Spleen (tissue), 11 donors: ENCODE results near the gene SOX21. TPM values are rescaled to one million over a fixed set of nuclear protein-coding genes. Genes with fewer than 3 reads are reported as not detected.

Experiments
- DNase-seq: peaks from one replicate; pipeline ENCODE4 v3.0.0-alpha.2; 2020
- H3K27ac ChIP-seq, 8 donors: fragments of 200-600 bp; sonication (generic) in 7 of 8; 1 replicate in 4 of 8; 2 replicates in 4 of 8; pipeline versions ENCODE4 v1.5.0 to v1.8.0; 2016 to 2021; ENCODE audit warnings: inconsistent platforms in 4 of 8, mild to moderate bottlenecking in 4 of 8, moderate library complexity in 1 of 8
- H3K27me3 ChIP-seq, 7 donors: fragments of 200-600 bp; sonication (generic) in 6 of 7; replicated peaks in 1 of 7; 1 replicate in 4 of 7; 2 replicates in 3 of 7; pipeline versions ENCODE4 v1.5.0 to v1.8.0; 2016 to 2021; ENCODE audit warnings: inconsistent platforms in 3 of 7, mild to moderate bottlenecking in 1 of 7
- H3K36me3 ChIP-seq, 6 donors: fragments of 200-600 bp; sonication (generic) in 5 of 6; 1 replicate in 4 of 6; 2 replicates in 2 of 6; pipeline versions ENCODE4 v1.5.0 to v1.8.0; 2016 to 2021; ENCODE audit warnings: inconsistent platforms in 2 of 6
- H3K4me1 ChIP-seq, 6 donors: fragments of 200-600 bp; sonication (generic) in 5 of 6; 1 replicate in 3 of 6; 2 replicates in 3 of 6; pipeline versions ENCODE4 v1.5.0 to v1.8.0; 2016 to 2021; ENCODE audit warnings: inconsistent platforms in 3 of 6
- H3K4me3 ChIP-seq, 8 donors: fragments of 200-600 bp; sonication (generic) in 7 of 8; 1 replicate in 4 of 8; 2 replicates in 4 of 8; pipeline versions ENCODE4 v1.5.0 to v1.8.0; 2016 to 2021; ENCODE audit warnings: inconsistent platforms in 4 of 8, mild to moderate bottlenecking in 4 of 8, moderate library complexity in 2 of 8
- H3K9me3 ChIP-seq, 8 donors: fragments of 200-600 bp; sonication (generic) in 7 of 8; 1 replicate in 4 of 8; 2 replicates in 4 of 8; pipeline versions ENCODE4 v1.5.0 to v1.8.0; 2016 to 2021; ENCODE audit warnings: inconsistent platforms in 4 of 8
- CTCF ChIP-seq, 11 experiments: fragments of 200-600 bp in 7 of 11; fragments of 450-650 bp in 4 of 11; sonication (generic) in 4 of 11; IDR thresholded peaks in 8 of 11; conservative IDR thresholded peaks in 3 of 11; 1 replicate in 7 of 11; 2 replicates in 4 of 11; pipeline versions ENCODE4 v1.4.0 to v1.8.0; 2016 to 2021; ENCODE audit warnings: antibody characterized with exemption in 11 of 11, inconsistent platforms in 4 of 11, mild to moderate bottlenecking in 1 of 11
- POLR2A ChIP-seq, 3 donors: fragments of 450-650 bp; IDR thresholded peaks; one replicate each; pipeline ENCODE4 v1.5.1; 2017; ENCODE audit warnings: antibody characterized with exemption in 3 of 3, mild to moderate bottlenecking in 1 of 3
- POLR2AphosphoS5 ChIP-seq, 3 donors: sonication (generic); formaldehyde crosslinking; IDR thresholded peaks; one replicate each; pipeline ENCODE4 v1.5.1; 2017; ENCODE audit warnings: antibody characterized with exemption in 3 of 3
- WGBS, 5 donors: extraction: QIAGEN DNeasy Blood & Tissue Kit in 3 of 5; methylation state at CpG; one replicate each; pipeline versions ENCODE4 v1.1.5 to v1.1.7; 2013 to 2018; 5-methylcytosine and 5-hydroxymethylcytosine counted together
- intact Hi-C: fragments of 100-400 bp; cut with DNase I; formaldehyde crosslinking; loops from one replicate; pipeline ENCODE4 v1.15.0; 2023; ENCODE audit warnings: low total_unique reads
- polyA plus RNA-seq, 3 donors: library from polyadenylated mRNA; stranded (reverse); fragments of 200-250 nt; gene quantifications; one replicate each; pipeline ENCODE4 v1.2.1, GENCODE V29; 2013
- total RNA-seq, 7 donors: library from RNA; depleted of rRNA in 3 of 7; stranded (reverse); fragments of >200 nt in 3 of 7; fragmentation: NEBNext Ultra II Directional in 4 of 7; extraction: Animal tissue kit (Norgen Biotek cat#: 25700) in 4 of 7; gene quantifications; one replicate each; pipeline versions ENCODE4 v1.1.0 to v1.2.1, GENCODE V29; 2016 to 2021
- donor health status: healthy with polysubstance abuse.
- donor health status: DM: no; HTN: no; CAD: no; lungs with moderate emphysema.
- donor health status: DM: no; HTN: no; CAD: no.
- donor health status: Bipolar disorder and iron deficiency.
- donor health status: healthy.
- donor health status: DM: no; HTN: no; CAD: no.
- donor health status: DM: yes; HTN: yes; CAD: no.

The SOX21 gene
- total and polyA plus RNA-seq, 10 donors, result not detected

DNA sequence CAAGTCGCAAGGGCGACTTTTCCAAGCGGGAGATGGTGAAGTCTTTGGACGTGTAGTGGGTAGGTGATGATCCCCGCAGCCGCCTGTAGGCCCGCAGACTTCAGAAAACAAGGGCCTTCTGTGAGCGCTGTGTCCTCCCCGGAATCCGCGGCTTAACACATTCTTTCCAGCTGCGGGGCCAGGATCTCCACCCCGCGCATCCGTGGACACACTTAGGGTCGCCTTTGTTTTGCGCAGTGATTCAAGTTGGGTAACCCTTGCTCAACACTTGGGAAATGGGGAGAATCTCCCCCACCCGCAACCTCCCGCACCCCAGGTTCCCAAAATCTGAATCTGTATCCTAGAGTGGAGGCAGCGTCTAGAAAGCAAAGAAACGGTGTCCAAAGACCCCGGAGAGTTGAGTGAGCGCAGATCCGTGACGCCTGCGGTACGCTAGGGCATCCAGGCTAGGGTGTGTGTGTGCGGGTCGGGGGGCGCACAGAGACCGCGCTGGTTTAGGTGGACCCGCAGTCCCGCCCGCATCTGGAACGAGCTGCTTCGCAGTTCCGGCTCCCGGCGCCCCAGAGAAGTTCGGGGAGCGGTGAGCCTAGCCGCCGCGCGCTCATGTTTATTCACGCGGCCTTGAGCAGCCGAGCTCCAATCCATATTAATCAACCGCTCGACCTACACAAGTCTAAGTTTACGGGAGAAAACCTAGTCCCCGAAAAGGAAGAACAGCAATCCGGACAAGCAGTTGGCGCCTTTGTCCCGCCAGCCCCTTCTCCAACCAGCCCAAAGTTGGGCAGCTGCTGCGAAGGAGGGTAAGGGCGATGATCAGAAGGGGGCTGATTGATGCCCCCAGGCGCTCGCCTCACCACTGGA lies 9.9 kb downstream of the SOX21 start:
- intact Hi-C loops, result no loop called here
- no peak for TF ChIP-seq CTCF (IDR thresholded peaks at IDR 0.05 in 8 of 11, conservative IDR thresholded peaks at IDR 0.05 in 3 of 11)
- 6 to 16% (median 8%) methylated on average over 23 to 60 of the region's 60 CpGs for WGBS, 5 donors
- Histone ChIP-seq H3K9me3 (no peaks in the 10 kb centered on the region), H3K4me3 (no peak overlapping the region), H3K27me3 (peaks cover 2 to 99% (median 79%) of the 10 kb centered on the region in 7 donors), H3K36me3 (no peaks in the 10 kb centered on the region), H3K4me1 (peaks cover 0 to 12% (median 7%) of the 10 kb centered on the region in 6 donors), H3K27ac (no peak overlapping the region)
- no peak for DNase-seq

GRCh38 chr13:94701313-94702180 lies 10.8 kb downstream of the SOX21 start:
- no peak for DNase-seq
- WGBS, 5 donors, result 29 to 38% (median 31%) methylated on average over 23 to 42 of the region's 42 CpGs
- Histone ChIP-seq H3K4me3 (no peak overlapping the region), H3K27ac (no peak overlapping the region), H3K36me3 (no peaks in the 10 kb centered on the region), H3K27me3 (peaks cover 0 to 96% (median 70%) of the 10 kb centered on the region in 7 donors), H3K4me1 (peaks cover 0 to 4% (median 0%) of the 10 kb centered on the region in 6 donors), H3K9me3 (no peaks in the 10 kb centered on the region)
- TF ChIP-seq POLR2AphosphoS5 (IDR thresholded peaks at IDR 0.05) (no peak), POLR2A (IDR thresholded peaks at IDR 0.05) (no peak), CTCF (IDR thresholded peaks at IDR 0.05 in 8 of 11, conservative IDR thresholded peaks at IDR 0.05 in 3 of 11) (no peak)
- intact Hi-C loops, result no loop called here

DNA sequence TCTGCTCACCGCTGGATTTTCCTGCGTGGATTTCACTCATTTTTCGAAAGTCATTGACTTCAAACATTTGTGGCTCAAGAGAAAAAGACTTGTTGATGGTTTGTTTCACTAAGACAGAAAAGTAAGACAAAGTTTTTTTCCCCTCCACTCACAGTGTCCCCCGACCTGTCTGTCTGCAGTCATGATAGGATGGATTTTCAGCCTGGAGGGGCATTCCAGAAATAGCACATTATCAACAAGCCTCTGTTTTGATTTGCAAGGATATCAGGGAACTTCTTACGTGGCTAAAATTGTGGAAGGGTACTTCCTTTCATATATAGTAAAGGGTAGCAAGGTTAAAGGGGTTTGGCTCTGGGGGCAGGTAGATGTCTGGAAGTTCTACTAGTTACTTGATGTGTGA lies 11.8 kb downstream of the SOX21 start:
- H3K9me3 ChIP-seq, result no peaks in the 10 kb centered on the region
- 69 to 78% (median 74%) methylated on average over 5 of the region's 5 CpGs for WGBS, 5 donors
- no peak overlapping the region for H3K27ac ChIP-seq
- no peaks in the 10 kb centered on the region for H3K36me3 ChIP-seq
- peaks cover 0 to 86% (median 60%) of the 10 kb centered on the region in 7 donors for H3K27me3 ChIP-seq
- TF ChIP-seq CTCF (IDR thresholded peaks at IDR 0.05 in 8 of 11, conservative IDR thresholded peaks at IDR 0.05 in 3 of 11) (no peak), POLR2A (IDR thresholded peaks at IDR 0.05) (no peak), POLR2AphosphoS5 (IDR thresholded peaks at IDR 0.05) (no peak)
- DNase-seq, result no peak
- peaks cover 0 to 4% (median 0%) of the 10 kb centered on the region in 6 donors for H3K4me1 ChIP-seq
- no peak overlapping the region for H3K4me3 ChIP-seq
- intact Hi-C loops, result no loop called here
